ENCODE measurements around the gene AMER2. TPM values are rescaled to one million over a fixed set of nuclear protein-coding genes. Genes with fewer than 3 reads are reported as not detected.

The AMER2 gene
- total and polyA plus RNA-seq, 2 experiments from 2014 or later, result 0.31 to 0.76 TPM

DNA sequence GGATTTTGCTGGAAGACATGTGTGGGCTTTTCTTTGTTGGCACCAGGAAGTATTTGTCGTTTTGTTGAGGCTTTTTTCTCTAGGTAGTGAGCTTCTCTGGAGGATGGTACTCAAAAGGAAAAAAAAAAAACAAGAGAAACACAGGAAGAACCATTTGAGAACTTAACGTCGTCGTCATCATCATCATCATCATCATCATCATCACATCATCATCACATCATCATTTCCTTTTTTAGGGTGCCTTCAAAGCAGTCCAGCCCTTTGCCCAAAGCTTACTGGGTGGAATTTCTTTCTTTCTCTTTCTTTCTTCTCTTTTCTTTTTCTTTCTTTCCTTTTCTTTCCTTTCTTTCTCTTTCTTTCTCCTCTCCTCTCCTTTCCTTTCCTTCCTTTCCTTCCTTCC, 2.2 kb upstream of the AMER2 start:
- Mint-ChIP-seq H3K4me3 (no peak overlapping the region), H3K27ac (no peak overlapping the region), H3K9me3 (peaks cover 9% of the 10 kb centered on the region; the same call in 1 of the 3 replicates), H3K27me3 (ENCODE audit: insufficient read depth, low read depth, poor library complexity) (peaks cover 44% of the 10 kb centered on the region), H3K4me1 (peaks cover 21% of the 10 kb centered on the region), H3K36me3 (ENCODE audit: low read depth) (no peaks in the 10 kb centered on the region; the same call in 2 of the 3 replicates)
- H3K9me2 ChIP-seq (ENCODE audit: insufficient read depth), result peaks cover 6% of the 10 kb centered on the region; the same call in 1 of the 2 replicates
- no peaks in the 10 kb centered on the region for H4K20me1 ChIP-seq (replicated peaks; ENCODE audit: insufficient read depth)
- no peak overlapping the region for H3K27ac ChIP-seq (ENCODE audit: low read depth)
- peaks cover 28% of the 10 kb centered on the region for H3K4me1 ChIP-seq (ENCODE audit: insufficient read depth)
- ATAC-seq (no peak), DNase-seq (ENCODE audit: low spot score) (no peak)
- H3K79me2 ChIP-seq (replicated peaks; ENCODE audit: insufficient read depth), result no peaks in the 10 kb centered on the region
- H3K27me3 ChIP-seq (ENCODE audit: insufficient read depth), result peaks cover 51% of the 10 kb centered on the region
- H3K4me3 ChIP-seq, result no peak overlapping the region
- TF ChIP-seq ETS1 (IDR thresholded peaks at IDR 0.05) (no peak), JUNB (IDR thresholded peaks at IDR 0.05; ENCODE audit: unreplicated experiment) (no peak), ZNF331 (CRISPR knock-in tag; IDR thresholded peaks at IDR 0.05; ENCODE audit: low read depth) (no peak), ZNF114 (CRISPR knock-in tag; IDR thresholded peaks at IDR 0.05) (no peak), ZNF462 (CRISPR knock-in tag; IDR thresholded peaks at IDR 0.05) (no peak), STAT1 (IDR thresholded peaks at IDR 0.05; ENCODE audit: unreplicated experiment) (no peak), REST (IDR thresholded peaks at IDR 0.05; ENCODE audit: unreplicated experiment) (no peak), EZH2 (IDR thresholded peaks at IDR 0.05; ENCODE audit: low read depth, unreplicated experiment) (no peak), EZH2phosphoT487 (IDR thresholded peaks at IDR 0.05; ENCODE audit: unreplicated experiment) (no peak), CREB1 (CRISPR knock-in tag; IDR thresholded peaks at IDR 0.05; ENCODE audit: low read depth) (no peak), POLR2AphosphoS5 (IDR thresholded peaks at IDR 0.05; ENCODE audit: low read depth) (no peak)
- no peaks in the 10 kb centered on the region; the same call in 1 of the 2 replicates for H3K36me3 ChIP-seq (ENCODE audit: insufficient read depth)
- H3F3A ChIP-seq (replicated peaks; ENCODE audit: low read depth), result no peaks in the 10 kb centered on the region
- no peak overlapping the region for H2AFZ ChIP-seq
- H3K4me2 ChIP-seq, result no peak overlapping the region

Data from GM23338 (cell line).